OCI-LY7 (cell line): Measurements from ENCODE around the gene ELL2. TPM values are rescaled to one million over a fixed set of nuclear protein-coding genes. Genes with fewer than 3 reads are reported as not detected.

ENCODE experiments used
- BruUV-seq: library from RNA; stranded (reverse); fragments of 400-500 nt; replicated peaks from 2 replicates; lab custom pipeline; 2021; lab: Mats Ljungman, UMichigan
- CTCF ChIA-PET: fragments of 300-600 bp; sonication (Branson Sonifier 250); formaldehyde crosslinking; loops from one replicate; lab custom pipeline; 2022; ENCODE audit warnings: antibody characterized with exemption; ENCODE audit not compliant: unreplicated experiment; lab: Charles Lee
- POLR2A ChIA-PET: fragments of 300-600 bp; sonication (Branson Sonifier 250); formaldehyde crosslinking; loops from one replicate; lab custom pipeline; 2022; ENCODE audit warnings: antibody characterized with exemption; lab: Charles Lee
- DNase-seq: peaks from one replicate; pipeline ENCODE4 v3.0.0-alpha.2; 2015; ENCODE audit warnings: low spot score
- H2AFZ ChIP-seq: fragments of 200-600 bp; sonication (generic), shearing (Covaris generic); 2 replicates; pipeline ENCODE4 v1.6.1; 2014; ENCODE audit warnings: mild to moderate bottlenecking, antibody characterized with exemption, low read length, moderate library complexity
- H3K27ac ChIP-seq: fragments of 200-600 bp; sonication (generic); 2 replicates; pipeline ENCODE4 v1.5.1; 2014; ENCODE audit warnings: mixed run types, low read depth, mild to moderate bottlenecking, moderate library complexity, low read length, inconsistent platforms; ENCODE audit not compliant: poor library complexity, severe bottlenecking
- H3K36me3 ChIP-seq: fragments of 200-600 bp; sonication (generic); 2 replicates; pipeline ENCODE4 v1.6.1; 2014; ENCODE audit warnings: mild to moderate bottlenecking, antibody characterized with exemption, low read length, moderate library complexity, mixed read lengths; ENCODE audit not compliant: insufficient read depth
- H3K4me1 ChIP-seq: fragments of 200-600 bp; sonication (generic); 2 replicates; pipeline ENCODE4 v1.5.1; 2014; ENCODE audit warnings: mild to moderate bottlenecking, low read length; ENCODE audit not compliant: insufficient read depth, poor library complexity, severe bottlenecking
- H3K4me2 ChIP-seq: fragments of 200-600 bp; sonication (generic); 2 replicates; pipeline ENCODE4 v1.6.1; 2014; ENCODE audit warnings: mild to moderate bottlenecking, low read length
- H3K4me3 ChIP-seq: fragments of 200-600 bp; sonication (generic); 2 replicates; pipeline ENCODE4 v1.5.1; 2014; ENCODE audit warnings: mild to moderate bottlenecking, low read depth, low read length; ENCODE audit not compliant: poor library complexity, severe bottlenecking
- H3K79me2 ChIP-seq: fragments of 200-600 bp; sonication (generic); 2 replicates; pipeline ENCODE4 v1.6.1; 2016; ENCODE audit warnings: low read depth, mild to moderate bottlenecking, low read length, moderate library complexity, mixed read lengths; ENCODE audit not compliant: insufficient read depth
- H3K9me2 ChIP-seq: fragments of 200-600 bp; sonication (generic); 2 replicates; pipeline ENCODE4 v1.6.1; 2016; ENCODE audit warnings: mild to moderate bottlenecking, low read length, mixed read lengths; ENCODE audit not compliant: insufficient read depth
- H3K9me3 ChIP-seq: fragments of 200-600 bp; sonication (generic); 2 replicates; pipeline ENCODE4 v1.6.1; 2014; ENCODE audit warnings: mild to moderate bottlenecking, mixed run types, low read length, mixed read lengths
- H4K20me1 ChIP-seq: fragments of 200-600 bp; sonication (generic); 2 replicates; pipeline ENCODE4 v1.6.1; 2014; ENCODE audit warnings: mild to moderate bottlenecking, antibody characterized with exemption, low read length, moderate library complexity, mixed read lengths; ENCODE audit not compliant: insufficient read depth
- CTCF ChIP-seq: fragments of 200-600 bp; sonication (generic); conservative IDR thresholded peaks from 2 replicates; pipeline ENCODE4 v1.5.1; 2014; ENCODE audit warnings: mild to moderate bottlenecking, antibody characterized with exemption, low read length, moderate library complexity, mixed read lengths
- EZH2phosphoT487 ChIP-seq: fragments of 200-600 bp; sonication (generic); IDR thresholded peaks from 2 replicates; pipeline ENCODE4 v1.6.1; 2018; ENCODE audit warnings: low read depth, borderline replicate concordance, mild to moderate bottlenecking, mixed run types, antibody characterized with exemption, low read length, moderate library complexity, mixed read lengths
- intact Hi-C: fragments of 100-400 bp; cut with micrococcal nuclease; formaldehyde crosslinking; loops from one replicate; pipeline ENCODE4 v1.10.0; 2022; ENCODE audit not compliant: unreplicated experiment
- total RNA-seq, 2 experiments: library from RNA; depleted of rRNA in 1 of 2; stranded (reverse); fragments of >200 nt in 1 of 2; shearing (Covaris generic) in 1 of 2; gene quantifications; 2 replicates each; pipeline ENCODE4 v1.2.3, GENCODE V29; 2014 to 2022

Gene ELL2
- total RNA-seq, 2 experiments from 2014 or later = 0.98 to 4.7 TPM

- POLR2A ChIA-PET = no interaction called here
- H3K36me3 ChIP-seq = no peaks in the 10 kb centered on the region
- no peaks in the 10 kb centered on the region for H3K9me2 ChIP-seq
- H4K20me1 ChIP-seq = no peaks in the 10 kb centered on the region
- no peak for DNase-seq
- no peak for TF ChIP-seq EZH2phosphoT487
- no peak for TF ChIP-seq CTCF
- intact Hi-C loops = loop anchor here (1.0 to 10.0 kb wide), 4 partner anchors 103 to 743 kb away; partner anchors contain the start of gene ELL2
- H3K4me2 ChIP-seq = no peak overlapping the region
- H3K27ac ChIP-seq = no peak overlapping the region
- CTCF ChIA-PET = no interaction called here
- BruUV-seq = no TSS peak
- peaks cover 15% of the 10 kb centered on the region for H3K4me1 ChIP-seq
- H3K4me3 ChIP-seq = no peak overlapping the region
- H2AFZ ChIP-seq = no peak overlapping the region
- H3K79me2 ChIP-seq = no peaks in the 10 kb centered on the region
- no peaks in the 10 kb centered on the region for H3K9me3 ChIP-seq
These were observed 103.6 kb downstream of the ELL2 start for GRCh38 chr5:95858023-95858461.

GRCh38 chr5:95857185-95857945 lies 104.3 kb downstream of the ELL2 start:
- no peak overlapping the region for H3K4me2 ChIP-seq
- BruUV-seq = no TSS peak
- intact Hi-C loops = loop anchor here (10.0 kb wide), 1 partner anchor 587 kb away; no protein-coding TSS in a partner anchor

More at GRCh38 chr5:95857185-95857945, 104.3 kb downstream of the ELL2 start:
- no peak overlapping the region for H3K27ac ChIP-seq
- no peaks in the 10 kb centered on the region for H3K9me2 ChIP-seq
- no peak overlapping the region for H3K4me3 ChIP-seq
- H4K20me1 ChIP-seq = no peaks in the 10 kb centered on the region
- CTCF ChIA-PET = no interaction called here
- peaks cover 15% of the 10 kb centered on the region for H3K4me1 ChIP-seq
- no peaks in the 10 kb centered on the region for H3K79me2 ChIP-seq
- H3K36me3 ChIP-seq = no peaks in the 10 kb centered on the region
- H2AFZ ChIP-seq = no peak overlapping the region
- TF ChIP-seq EZH2phosphoT487 = no peak
- no peak for TF ChIP-seq CTCF
- POLR2A ChIA-PET = interaction anchor here (0.6 to 0.7 kb wide), 3 partner anchors 87 to 1877 kb away, joined by 3 read pairs; no protein-coding TSS in a partner anchor
- no peak for DNase-seq
- H3K9me3 ChIP-seq = no peaks in the 10 kb centered on the region
